WERI-Rb-1 (cell line): ENCODE measurements around the gene TBC1D9B.

Source experiments
- DNase-seq: peaks from one replicate; pipeline ENCODE4 v3.0.0-alpha.2; 2020
- H3K27ac ChIP-seq: fragments of 250-450 bp; sonication (Bioruptor Pico); 2 replicates; pipeline ENCODE4 v1.5.1; 2020; ENCODE audit warnings: mild to moderate bottlenecking, moderate library complexity
- H3K27me3 ChIP-seq: fragments of 250-450 bp; sonication (Bioruptor Pico); 2 replicates; pipeline ENCODE4 v1.5.1; 2021; ENCODE audit warnings: mild to moderate bottlenecking, low read depth, moderate library complexity; ENCODE audit not compliant: insufficient read depth, severe bottlenecking
- H3K36me3 ChIP-seq: fragments of 250-450 bp; sonication (Bioruptor Pico); 2 replicates; pipeline ENCODE4 v1.5.1; 2020; ENCODE audit warnings: mild to moderate bottlenecking, moderate library complexity
- H3K4me3 ChIP-seq: 2 replicates; pipeline ENCODE4 v1.5.1; 2011; ENCODE audit warnings: low read depth, mild to moderate bottlenecking, control low read depth, low read length
- H3K9me3 ChIP-seq: fragments of 250-450 bp; sonication (Bioruptor Pico); 2 replicates; pipeline ENCODE4 v1.5.1; 2021; ENCODE audit warnings: mild to moderate bottlenecking, moderate library complexity; ENCODE audit not compliant: severe bottlenecking
- CTCF ChIP-seq: IDR thresholded peaks from 2 replicates; pipeline ENCODE4 v1.5.1; 2011; ENCODE audit warnings: low read depth, mild to moderate bottlenecking, control low read depth, inconsistent platforms, low read length

Gene TBC1D9B

GRCh38 chr5:179936976-179937681 is 29.4 kb upstream of the TBC1D9B start:
- no peaks in the 10 kb centered on the region for H3K36me3 ChIP-seq
- TF ChIP-seq CTCF, result no peak
- H3K4me3 ChIP-seq, result no peak overlapping the region
- no peak overlapping the region for H3K27ac ChIP-seq
- no peaks in the 10 kb centered on the region for H3K9me3 ChIP-seq
- no peaks in the 10 kb centered on the region for H3K27me3 ChIP-seq
- no peak for DNase-seq

- H3K36me3 ChIP-seq, result no peaks in the 10 kb centered on the region
- H3K9me3 ChIP-seq, result no peaks in the 10 kb centered on the region
- TF ChIP-seq CTCF, result no peak
- H3K27ac ChIP-seq, result no peak overlapping the region
- H3K4me3 ChIP-seq, result no peak overlapping the region
- no peaks in the 10 kb centered on the region for H3K27me3 ChIP-seq
- DNase-seq, result no peak
Measured at GRCh38 chr5:179930788-179931473, 23.2 kb upstream of the TBC1D9B start.

- TF ChIP-seq CTCF, result no peak
- no peak overlapping the region for H3K4me3 ChIP-seq
- H3K9me3 ChIP-seq, result no peaks in the 10 kb centered on the region
- DNase-seq, result no peak
- H3K27ac ChIP-seq, result no peak overlapping the region
- no peaks in the 10 kb centered on the region for H3K36me3 ChIP-seq
- no peaks in the 10 kb centered on the region for H3K27me3 ChIP-seq
Measured at GRCh38 chr5:179927824-179928223, 20.1 kb upstream of the TBC1D9B start.

GRCh38 chr5:179926657-179927056 is 19.0 kb upstream of the TBC1D9B start:
- H3K27ac ChIP-seq, result no peak overlapping the region
- no peaks in the 10 kb centered on the region for H3K36me3 ChIP-seq
- no peaks in the 10 kb centered on the region for H3K27me3 ChIP-seq
- no peaks in the 10 kb centered on the region for H3K9me3 ChIP-seq
- DNase-seq, result no peak
- no peak for TF ChIP-seq CTCF
- H3K4me3 ChIP-seq, result no peak overlapping the region

- Histone ChIP-seq H3K36me3 (no peaks in the 10 kb centered on the region), H3K4me3 (no peak overlapping the region), H3K27me3 (no peaks in the 10 kb centered on the region), H3K27ac (no peak overlapping the region), H3K9me3 (no peaks in the 10 kb centered on the region)
- no peak for DNase-seq
- TF ChIP-seq CTCF, result no peak
Measured at GRCh38 chr5:179923436-179923835, 15.7 kb upstream of the TBC1D9B start.
